ENCODE results near the gene WDR90.

DNA sequence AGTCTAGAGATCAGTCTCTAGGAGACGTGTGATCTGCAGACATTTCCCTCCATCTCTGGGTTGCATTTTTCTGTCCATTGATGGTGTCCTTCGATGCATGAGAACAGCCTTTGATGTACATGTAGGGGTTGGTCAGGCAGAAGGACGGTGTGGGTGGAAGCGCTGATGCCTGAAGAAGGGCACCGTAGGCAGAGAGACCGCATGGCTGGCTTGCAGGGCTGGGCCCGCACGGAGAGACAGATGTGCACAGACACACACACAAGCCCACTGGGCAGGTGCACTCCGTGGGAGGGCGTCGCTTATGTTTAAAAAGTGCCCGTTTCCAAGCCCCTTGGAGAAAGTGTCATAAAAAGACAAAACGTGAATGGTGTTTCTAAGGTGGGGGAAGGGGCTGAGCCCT lies 34.0 kb upstream of the WDR90 start:
- TF ChIP-seq, protein P1, sequence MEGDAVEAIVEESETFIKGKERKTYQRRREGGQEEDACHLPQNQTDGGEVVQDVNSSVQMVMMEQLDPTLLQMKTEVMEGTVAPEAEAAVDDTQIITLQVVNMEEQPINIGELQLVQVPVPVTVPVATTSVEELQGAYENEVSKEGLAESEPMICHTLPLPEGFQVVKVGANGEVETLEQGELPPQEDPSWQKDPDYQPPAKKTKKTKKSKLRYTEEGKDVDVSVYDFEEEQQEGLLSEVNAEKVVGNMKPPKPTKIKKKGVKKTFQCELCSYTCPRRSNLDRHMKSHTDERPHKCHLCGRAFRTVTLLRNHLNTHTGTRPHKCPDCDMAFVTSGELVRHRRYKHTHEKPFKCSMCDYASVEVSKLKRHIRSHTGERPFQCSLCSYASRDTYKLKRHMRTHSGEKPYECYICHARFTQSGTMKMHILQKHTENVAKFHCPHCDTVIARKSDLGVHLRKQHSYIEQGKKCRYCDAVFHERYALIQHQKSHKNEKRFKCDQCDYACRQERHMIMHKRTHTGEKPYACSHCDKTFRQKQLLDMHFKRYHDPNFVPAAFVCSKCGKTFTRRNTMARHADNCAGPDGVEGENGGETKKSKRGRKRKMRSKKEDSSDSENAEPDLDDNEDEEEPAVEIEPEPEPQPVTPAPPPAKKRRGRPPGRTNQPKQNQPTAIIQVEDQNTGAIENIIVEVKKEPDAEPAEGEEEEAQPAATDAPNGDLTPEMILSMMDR (IDR thresholded peaks at IDR 0.05): no peak
- TF ChIP-seq POLR2A (IDR thresholded peaks at IDR 0.05): no peak

Measured in body of pancreas (tissue), 4 donors.